Islet of Langerhans (tissue), 1 donor: Measurements from ENCODE around the gene CDC20.

Experiments
- FAIRE-seq: peaks from one replicate; lab custom pipeline; 2011; peaks lifted over from hg19 to GRCh38; lab: Jason Lieb, UNC

CDC20 gene

DNA sequence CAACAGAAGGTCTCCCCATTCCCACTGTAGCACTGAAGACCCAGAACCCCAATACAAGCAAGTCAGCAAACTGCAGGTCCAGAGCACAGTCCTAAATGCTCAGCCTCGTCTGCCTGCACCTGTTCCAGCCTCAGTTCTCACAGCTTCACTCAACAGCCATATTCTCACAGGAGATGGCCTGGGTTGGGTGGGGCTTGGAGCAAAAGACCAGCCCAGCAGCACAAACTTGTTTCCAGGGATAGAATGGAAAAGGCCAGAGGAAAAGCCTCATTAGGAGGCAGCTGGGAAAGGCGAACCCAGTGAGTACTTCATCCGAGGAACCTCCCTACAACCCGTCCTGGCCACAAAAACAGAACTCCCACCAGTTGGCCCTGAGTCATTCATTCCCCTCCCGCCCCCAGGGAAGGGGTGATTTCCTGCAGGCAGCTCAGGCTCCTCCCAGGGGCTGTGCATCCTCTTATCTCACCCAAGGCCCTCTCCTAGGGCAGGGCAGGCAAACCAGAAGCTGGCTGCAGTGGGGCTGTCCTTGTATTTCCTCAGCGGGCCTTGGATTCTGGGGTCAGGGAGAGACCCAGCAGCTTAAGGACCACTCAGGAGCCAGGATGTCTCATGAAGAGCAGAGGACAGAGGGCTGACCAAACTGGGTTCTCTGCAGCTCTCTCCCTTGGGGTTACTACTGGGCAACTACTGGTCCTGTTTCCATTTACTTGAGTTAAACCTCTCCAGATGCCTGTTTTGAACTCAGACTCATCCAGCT is 28.6 kb upstream of the CDC20 start:
- FAIRE-seq: no peak

GRCh38 chr1:43331688-43332087 is 27.1 kb upstream of the CDC20 start:
- no peak for FAIRE-seq

DNA sequence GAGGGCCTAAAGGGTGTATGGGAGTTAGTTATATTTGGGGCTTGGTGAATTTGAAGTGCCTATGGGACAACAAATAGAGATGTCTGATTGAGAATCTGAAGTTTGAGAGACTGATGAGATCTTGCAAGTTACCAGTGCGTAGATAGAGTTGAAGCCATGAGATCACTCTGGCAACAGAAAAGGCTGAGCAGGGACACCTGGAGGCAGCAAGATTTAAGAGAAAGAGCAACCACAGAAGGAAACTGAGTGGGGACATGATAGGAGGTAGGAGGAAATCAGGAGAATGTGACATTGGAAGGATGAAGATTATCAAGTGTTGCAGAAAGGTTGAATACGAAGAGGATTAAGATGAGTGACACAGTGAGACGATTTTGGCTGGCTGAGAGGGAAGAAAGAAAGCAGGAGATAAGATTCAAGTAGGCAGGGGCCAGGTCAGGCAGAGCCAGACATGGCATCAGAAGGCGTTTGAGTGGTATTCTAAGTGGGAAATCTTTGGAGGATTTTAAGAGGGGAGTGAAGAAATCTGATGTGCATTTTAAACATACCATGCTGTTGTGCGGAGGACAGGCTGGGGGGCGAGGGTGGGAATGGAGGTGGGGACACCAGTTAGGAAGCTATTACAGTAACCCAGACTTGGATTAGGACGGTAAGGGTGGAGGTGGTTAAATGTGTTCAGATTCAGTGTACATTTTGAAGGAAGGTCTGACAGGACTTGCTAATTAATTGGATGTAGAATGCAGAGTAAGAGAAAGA is 24.2 kb upstream of the CDC20 start:
- no peak for FAIRE-seq

DNA sequence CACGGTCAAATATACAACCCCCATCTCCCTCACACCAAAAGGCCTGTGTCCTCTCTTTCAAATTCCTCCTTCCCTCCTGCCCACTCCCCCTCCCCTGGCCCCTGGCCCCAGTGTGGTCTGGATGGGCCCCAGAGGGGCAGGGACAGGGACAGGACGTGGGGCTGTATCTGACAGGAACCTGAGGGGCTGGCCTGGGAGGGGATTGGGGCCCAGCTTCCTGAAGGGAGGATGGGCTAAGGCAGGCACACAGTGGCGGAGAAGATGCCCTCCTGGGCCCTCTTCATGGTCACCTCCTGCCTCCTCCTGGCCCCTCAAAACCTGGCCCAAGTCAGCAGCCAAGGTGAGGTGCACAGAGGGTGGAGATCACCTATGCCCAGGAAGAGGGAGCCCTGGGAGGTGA is 21.2 kb upstream of the CDC20 start, which contains the start of gene MPL:
Gene MPL, plus strand, starts transcription at position 231 of the 400 bp plus-strand sequence. Its CDS starts 31 bp downstream, at position 262.
- no peak for FAIRE-seq

GRCh38 chr1:43338001-43338400 is 20.8 kb upstream of the CDC20 start:
- FAIRE-seq: no peak

- no peak for FAIRE-seq
Measured at GRCh38 chr1:43339584-43340232, 19.1 kb upstream of the CDC20 start.

- no peak for FAIRE-seq
Measured at GRCh38 chr1:43340559-43340958, 18.2 kb upstream of the CDC20 start.

DNA sequence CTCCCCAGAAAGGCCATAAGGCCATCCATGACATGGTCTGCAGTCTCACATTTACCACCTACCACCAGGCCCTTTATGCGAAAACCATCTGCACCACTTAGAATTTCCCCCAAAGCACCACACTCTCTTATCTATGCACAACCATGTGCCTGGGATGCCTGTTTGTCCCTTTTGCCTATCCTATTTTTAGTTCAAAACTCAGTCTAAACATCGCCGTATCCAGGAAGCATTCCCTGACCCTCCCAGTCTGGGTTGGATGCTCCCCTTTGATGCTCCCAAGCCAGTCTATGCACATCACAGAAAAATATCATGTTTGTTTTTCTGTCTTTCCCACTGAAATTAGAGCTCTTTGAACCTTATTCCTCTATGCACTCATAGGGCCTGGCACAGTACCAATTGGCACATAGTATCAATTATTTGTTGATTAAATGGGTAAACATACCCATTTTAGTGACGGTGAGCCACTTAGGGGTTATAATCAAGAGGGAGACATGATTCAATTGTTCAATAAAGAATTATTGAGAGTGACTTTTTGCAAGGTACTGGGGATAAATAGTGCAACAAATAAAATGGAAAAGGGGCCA is 14.4 kb upstream of the CDC20 start:
- no peak for FAIRE-seq

- FAIRE-seq: no peak
Measured at GRCh38 chr1:43345120-43345519, 13.7 kb upstream of the CDC20 start.

GRCh38 chr1:43346636-43347035 is 12.1 kb upstream of the CDC20 start:
- no peak for FAIRE-seq

DNA sequence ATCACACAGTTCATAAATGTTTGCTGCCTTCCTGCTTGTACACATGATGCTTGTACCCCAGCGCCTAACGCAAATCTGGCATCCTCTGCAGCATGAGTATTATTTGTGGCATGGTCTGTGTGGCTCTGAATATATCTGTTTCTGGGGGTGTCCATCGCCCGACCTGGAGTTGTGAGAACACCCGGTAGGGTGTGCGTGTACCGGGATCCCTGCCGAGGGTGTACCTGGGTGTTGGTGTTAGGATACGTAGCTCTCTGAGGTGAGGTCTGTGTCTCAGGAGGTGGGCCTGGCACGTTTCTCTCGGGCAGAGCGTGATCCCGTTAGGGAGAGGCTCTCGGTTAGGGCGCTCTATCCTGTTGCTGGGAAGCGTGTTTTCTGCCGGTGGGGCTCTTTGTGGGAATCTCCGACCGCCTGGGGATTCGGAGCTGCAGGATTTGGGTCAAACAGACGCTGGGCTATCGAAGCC is 10.4 kb upstream of the CDC20 start:
- FAIRE-seq: no peak

- FAIRE-seq: no peak
Measured at GRCh38 chr1:43348809-43349593, 9.8 kb upstream of the CDC20 start.

DNA sequence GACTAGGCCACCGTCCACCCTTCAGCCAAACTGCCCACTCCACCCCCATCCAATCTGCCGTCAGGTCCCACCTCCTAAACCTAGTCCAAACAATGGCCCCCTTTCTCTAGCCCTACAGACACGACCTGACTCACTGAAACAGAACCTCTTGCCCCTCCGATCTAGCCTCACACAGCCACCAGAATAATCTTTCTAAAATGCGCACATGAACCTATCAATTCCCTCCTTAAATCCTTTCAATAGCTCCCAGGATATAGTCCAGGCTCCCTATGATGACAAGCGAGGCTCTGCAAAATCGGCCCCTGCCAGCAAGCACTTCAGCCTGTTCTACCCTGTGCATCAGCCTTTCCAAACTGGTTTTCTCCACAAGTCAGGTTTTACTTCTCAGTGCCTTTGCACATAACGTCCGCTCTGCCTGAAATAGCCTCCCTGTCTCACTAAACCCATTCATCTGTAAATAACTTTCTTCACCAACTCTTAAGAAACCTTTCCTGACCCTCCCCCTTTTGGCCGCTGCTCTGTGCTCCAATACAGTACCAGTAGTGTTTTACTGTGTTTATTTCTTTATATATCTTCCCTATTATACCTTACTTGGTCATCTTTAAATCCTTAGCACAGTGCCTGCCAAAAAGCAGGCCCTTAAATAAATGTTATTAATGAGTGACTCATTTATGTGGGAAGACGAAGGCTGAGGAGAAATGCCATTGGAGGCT is 9.0 kb upstream of the CDC20 start:
- no peak for FAIRE-seq

DNA sequence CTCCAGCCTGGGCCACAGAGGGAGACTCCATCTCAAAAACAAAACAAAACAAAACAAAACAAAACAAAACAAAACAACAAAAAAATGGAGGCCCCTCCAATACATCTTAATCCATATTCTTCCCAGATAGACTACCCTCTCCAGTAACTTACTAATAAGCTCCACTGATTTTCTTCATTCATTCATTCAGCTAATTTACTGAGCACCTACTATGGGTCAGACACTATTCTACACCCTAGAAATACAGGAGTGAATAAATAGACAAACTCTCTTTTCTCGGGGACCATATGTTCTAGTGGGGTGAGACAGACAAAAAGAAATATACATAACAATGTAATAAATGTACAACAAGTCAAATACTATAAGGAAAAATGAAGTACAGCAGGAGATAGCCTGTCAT is 7.8 kb upstream of the CDC20 start:
- FAIRE-seq: no peak

DNA sequence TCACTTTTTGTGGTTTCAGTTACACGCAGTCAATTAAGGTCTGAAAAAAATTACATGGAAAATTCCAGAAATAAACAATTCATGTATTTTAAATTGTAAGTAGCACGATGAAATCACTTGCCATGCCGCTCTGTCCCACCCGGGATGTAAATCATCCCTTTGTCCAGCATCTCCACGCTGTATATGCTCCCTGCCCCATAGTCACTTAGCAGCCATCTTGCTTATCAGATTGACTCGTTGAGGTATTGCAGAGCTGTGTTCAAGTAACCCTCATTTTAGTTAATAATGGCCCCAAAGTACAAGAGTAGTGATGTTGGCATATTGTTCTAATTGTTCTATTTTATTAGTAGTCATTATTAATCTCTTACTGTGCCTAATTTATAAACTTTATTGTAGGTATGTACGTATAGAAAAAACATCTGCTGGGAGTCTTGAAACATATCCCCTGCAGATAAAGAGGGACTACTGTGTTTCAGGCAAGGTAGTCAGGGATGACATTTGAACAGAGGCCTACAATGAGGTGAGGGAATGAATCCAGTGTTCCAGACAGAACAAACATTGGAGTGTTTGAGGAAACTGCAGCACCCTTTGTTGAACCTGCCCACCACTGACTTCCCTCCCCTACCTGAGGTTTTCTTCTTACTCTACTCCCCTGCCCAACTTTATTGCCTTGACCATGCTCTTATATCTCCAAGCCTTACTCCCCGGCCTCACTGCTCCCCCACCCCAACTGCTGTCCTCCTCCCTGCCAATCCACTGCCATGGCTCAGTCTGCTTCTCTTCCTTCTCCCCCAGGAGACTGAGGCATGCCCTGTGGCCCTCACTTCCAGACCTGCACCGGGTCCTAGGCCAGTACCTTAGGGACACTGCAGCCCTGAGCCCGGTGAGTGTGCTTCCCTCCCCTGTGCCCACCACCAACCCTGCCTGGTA is 7.1 kb upstream of the CDC20 start:
- no peak for FAIRE-seq

DNA sequence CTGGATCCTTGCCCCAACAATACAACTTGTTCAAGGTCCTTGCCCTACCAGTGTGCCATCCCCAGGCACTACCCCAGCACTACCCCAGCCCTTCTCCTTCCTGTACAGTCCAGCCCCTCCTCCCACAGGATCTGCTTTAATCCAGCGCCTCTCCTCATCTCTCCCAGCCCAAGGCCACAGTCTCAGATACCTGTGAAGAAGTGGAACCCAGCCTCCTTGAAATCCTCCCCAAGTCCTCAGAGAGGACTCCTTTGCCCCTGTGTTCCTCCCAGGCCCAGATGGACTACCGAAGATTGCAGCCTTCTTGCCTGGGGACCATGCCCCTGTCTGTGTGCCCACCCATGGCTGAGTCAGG is 6.5 kb upstream of the CDC20 start:
- no peak for FAIRE-seq

DNA sequence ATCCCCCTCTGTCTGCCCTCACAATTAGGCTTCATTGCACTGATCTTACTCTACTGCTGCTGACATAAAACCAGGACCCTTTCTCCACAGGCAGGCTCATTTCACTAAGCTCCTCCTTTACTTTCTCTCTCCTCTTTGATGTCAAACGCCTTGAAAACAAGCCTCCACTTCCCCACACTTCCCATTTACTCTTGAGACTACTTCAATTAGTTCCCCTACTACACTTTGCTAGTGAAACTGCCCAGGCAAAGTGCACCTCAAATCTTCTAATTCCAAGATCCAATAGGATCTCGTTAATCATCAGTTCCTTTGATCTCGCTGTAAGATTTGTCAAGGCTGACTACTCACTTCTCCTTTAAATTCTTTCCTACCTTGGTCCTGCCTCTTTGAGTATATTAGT is 5.9 kb upstream of the CDC20 start:
- FAIRE-seq: no peak

DNA sequence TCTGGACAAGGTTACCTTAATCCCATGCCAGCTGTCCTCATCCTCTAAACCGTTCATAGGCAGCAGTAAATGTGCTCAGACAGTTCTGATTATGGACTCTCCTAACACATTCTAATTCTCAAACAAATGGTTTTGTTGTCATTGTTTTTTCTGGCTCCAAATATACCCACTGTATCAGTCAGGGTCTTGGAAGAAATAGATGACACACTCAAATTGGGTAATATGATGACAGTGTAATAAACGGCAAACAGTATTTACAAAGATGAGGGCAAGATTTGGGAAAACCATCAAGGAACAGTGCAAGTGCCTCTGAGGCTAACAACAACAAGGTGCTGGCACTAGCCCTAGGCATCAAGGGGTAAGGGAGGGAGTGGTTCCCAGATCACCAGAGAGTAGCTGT is 4.3 kb upstream of the CDC20 start:
- no peak for FAIRE-seq

- no peak for FAIRE-seq
Measured at GRCh38 chr1:43354936-43355335, 3.8 kb upstream of the CDC20 start.

DNA sequence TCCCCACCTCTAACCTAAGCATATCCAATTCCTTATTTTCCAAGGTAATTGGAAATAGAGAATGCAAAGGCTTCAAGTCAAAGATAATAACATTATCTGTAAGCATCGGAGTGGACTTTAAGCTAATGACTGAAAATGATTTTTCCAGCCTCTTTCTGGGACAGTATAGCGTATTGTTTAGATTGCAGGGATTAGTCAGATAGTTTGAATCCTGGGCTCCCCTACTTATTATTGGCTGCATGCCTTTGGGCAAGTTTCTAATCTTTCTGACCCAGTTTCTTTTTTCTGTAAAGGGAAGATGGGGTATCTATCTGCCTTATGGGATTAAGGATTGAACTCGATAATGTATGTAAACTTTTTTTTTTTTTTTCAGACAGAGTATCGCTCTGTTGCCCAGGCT is 1.5 kb upstream of the CDC20 start:
- no peak for FAIRE-seq
